ENCODE results near the gene ABCA6.

- TF ChIP-seq SREBF2 (IDR thresholded peaks at IDR 0.05) (no peak), NPAS2 (CRISPR knock-in tag; IDR thresholded peaks at IDR 0.05; ENCODE audit: borderline replicate concordance) (no peak), RAD21 (conservative IDR thresholded peaks at IDR 0.05 in 1 of 2, IDR thresholded peaks at IDR 0.05 in 1 of 2) (no peak), CTCF (IDR thresholded peaks at IDR 0.05) (no peak)
Measured at GRCh38 chr17:69122065-69122464, 19.6 kb downstream of the ABCA6 start.
